Retinal pigment epithelial cell (primary cell): ENCODE results near the gene PIK3C2G.

Source experiments
- DNase-seq: peaks from one replicate; pipeline ENCODE4 v3.0.0-alpha.2; 2010; ENCODE audit warnings: low read depth
- H3K4me3 ChIP-seq: 2 replicates; pipeline ENCODE4 v1.5.1; 2011; ENCODE audit warnings: mild to moderate bottlenecking, low read length, control low read depth, moderate library complexity
- TF ChIP-seq, protein P1 (sequence below): conservative IDR thresholded peaks from 2 replicates; pipeline ENCODE4 v1.5.1; 2011; ENCODE audit warnings: low read depth, low read length, control low read depth, inconsistent platforms

PIK3C2G gene

DNA sequence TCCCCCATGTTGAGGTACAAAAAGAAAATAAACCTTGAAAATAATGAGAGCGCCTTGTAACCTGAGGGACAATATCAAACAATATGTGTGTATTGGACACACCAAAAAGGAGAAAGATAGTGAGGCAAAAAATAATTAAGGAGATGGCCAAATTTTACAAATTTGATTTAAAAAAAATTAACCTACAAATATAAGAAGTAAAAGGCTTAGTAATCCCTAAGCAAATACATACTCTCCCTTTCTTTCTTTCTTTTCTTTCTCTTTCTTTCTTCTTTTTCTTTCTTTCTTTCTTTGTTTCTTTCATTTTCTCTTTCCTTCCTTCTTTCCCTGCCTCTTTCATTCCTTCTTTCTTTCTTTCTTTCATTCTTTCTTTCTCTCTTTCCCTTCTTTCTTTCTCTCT is 133.4 kb downstream of the PIK3C2G start:
- DNase-seq: no peak
- H3K4me3 ChIP-seq: no peak overlapping the region
- TF ChIP-seq, protein P1, sequence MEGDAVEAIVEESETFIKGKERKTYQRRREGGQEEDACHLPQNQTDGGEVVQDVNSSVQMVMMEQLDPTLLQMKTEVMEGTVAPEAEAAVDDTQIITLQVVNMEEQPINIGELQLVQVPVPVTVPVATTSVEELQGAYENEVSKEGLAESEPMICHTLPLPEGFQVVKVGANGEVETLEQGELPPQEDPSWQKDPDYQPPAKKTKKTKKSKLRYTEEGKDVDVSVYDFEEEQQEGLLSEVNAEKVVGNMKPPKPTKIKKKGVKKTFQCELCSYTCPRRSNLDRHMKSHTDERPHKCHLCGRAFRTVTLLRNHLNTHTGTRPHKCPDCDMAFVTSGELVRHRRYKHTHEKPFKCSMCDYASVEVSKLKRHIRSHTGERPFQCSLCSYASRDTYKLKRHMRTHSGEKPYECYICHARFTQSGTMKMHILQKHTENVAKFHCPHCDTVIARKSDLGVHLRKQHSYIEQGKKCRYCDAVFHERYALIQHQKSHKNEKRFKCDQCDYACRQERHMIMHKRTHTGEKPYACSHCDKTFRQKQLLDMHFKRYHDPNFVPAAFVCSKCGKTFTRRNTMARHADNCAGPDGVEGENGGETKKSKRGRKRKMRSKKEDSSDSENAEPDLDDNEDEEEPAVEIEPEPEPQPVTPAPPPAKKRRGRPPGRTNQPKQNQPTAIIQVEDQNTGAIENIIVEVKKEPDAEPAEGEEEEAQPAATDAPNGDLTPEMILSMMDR: no peak

DNA sequence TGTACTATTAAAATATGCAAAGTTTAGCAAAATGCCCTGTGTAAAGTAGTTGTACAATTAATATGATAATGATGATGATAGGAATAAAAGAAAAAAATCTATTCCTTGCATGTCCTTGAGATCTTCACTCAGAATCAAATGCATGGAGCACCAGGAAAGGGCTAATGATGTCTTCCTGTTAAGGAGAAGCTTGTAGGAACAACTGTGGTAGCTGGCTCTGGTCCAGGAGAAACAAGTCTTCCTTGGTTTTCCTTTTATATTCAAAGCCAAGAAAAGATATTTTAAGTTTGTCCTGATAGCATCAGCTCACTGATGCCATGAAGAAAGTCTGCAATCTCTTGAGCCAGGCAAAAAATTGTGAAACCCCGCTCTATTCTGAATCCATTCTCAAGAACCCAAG is 138.9 kb downstream of the PIK3C2G start:
- TF ChIP-seq, protein P1: no peak
- no peak overlapping the region for H3K4me3 ChIP-seq
- DNase-seq: no peak

DNA sequence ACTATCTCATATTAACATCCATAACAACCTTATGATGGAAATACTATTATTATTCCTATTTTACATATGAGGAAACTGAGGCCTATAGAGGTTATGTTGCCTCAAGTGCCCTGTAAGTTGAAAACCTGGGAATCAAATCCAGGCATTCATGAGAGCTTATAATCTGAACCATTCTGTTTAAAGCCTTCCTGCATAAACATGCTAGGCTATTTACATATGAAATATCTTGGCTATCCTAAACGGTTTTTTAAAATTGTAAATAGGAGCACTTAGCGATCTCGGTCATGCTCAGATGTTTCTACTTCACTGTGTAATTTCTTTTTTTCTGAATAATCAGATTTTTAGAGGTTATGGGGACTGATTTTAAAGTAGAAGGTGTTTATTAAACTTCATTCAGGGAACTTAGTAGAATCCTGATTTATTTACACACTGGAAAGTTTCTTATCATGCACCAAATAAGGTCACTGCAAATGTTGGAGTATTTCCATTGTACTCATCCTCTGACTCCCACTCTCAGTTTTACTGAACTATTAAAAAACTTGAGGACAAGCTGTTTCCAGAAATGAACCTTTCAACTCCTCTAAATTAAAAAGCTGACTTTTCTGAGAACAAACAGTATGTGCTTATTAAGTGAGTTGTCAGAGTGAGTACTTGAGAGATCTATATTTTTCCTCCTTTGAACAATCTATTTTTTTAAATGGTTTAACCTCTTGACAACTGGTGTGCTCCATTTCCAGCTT is 141.7 kb downstream of the PIK3C2G start:
- no peak for DNase-seq
- no peak overlapping the region for H3K4me3 ChIP-seq
- TF ChIP-seq, protein P1: no peak

DNA sequence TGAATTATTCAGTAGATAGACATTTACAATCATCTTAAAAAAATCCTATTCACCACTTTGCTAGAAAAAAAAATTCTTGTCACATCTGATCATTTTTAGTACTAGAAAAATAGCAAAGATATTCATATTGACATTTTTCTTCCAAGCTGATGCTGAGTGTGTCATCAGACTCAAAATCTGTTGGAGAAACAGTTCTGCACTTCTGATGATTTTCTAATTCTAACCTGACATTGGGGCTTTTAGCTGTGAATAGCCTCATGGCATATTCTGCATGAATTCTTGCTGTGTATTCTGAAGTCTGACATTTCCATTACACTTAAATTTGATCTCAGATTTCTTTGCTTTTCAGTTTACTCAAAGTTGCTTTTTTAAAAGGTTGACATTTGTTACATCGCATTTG is 150.1 kb downstream of the PIK3C2G start:
- no peak for DNase-seq
- TF ChIP-seq, protein P1: no peak
- H3K4me3 ChIP-seq: no peak overlapping the region

DNA sequence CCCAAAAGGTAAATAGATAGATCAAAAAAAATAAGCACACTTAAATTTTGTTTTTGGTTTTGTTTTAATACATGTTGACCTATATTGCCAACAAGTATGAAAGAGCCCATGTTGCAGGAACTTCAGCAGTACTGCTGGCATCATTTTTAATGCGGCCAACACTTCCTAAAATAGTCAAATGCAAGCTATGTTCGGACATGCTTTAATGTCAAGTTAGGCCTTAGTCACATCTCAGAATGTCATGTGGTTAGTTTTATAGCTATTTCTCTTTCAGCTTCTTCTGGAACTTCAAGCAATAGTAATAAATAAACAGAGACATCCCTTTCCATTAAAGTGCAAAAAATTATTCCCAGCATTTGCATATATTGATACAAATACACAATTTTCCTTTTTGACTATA is 153.4 kb downstream of the PIK3C2G start:
- no peak overlapping the region for H3K4me3 ChIP-seq
- TF ChIP-seq, protein P1: no peak
- no peak for DNase-seq

DNA sequence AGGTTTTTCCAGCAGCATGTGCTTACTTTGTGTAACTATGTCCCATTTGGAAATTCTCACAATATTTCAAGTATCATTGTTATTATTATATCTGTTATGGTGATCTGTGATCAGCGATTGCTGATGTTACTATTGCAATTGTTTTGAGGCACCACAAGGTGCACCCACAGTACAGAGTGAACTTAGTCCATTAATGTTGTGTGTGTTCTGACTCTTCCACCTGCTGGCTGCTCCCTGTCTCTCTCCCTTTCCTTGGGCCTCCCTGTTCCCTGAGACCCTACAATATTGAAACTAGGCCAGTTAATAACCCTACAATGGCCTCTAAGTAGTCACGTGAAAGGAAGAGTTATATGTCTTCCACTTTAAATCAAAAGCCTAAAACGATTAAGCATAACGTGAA is 153.9 kb downstream of the PIK3C2G start:
- DNase-seq: no peak
- H3K4me3 ChIP-seq: no peak overlapping the region
- TF ChIP-seq, protein P1: no peak

DNA sequence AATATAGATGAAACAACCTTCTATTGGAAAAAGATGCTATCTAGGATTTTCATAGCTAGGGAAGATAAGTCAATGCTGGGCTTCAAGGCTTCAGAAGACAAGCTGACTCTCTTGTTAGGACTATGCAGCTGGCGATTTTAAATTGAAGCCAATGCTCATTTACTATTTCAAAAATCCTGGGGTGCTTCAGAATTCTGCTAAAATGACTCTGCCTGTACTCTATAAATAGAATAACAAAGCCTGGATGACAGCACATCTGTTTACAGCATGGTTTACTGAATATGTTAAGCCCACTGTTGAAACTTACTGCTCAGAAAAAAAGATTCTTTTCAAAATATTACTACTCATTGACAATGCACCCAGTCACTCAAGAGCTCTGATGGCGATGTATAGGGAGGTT is 155.1 kb downstream of the PIK3C2G start:
- no peak overlapping the region for H3K4me3 ChIP-seq
- no peak for DNase-seq

More for the DNA sequence above, 155.1 kb downstream of the PIK3C2G start:
- TF ChIP-seq, protein P1: no peak
